WTC11 (cell line): ENCODE measurements around the gene AAGAB. TPM values are rescaled to one million over a fixed set of nuclear protein-coding genes. Genes with fewer than 3 reads are reported as not detected.

Experiments
- ATAC-seq: fragments of 200-7000 bp; cut with Tn5 transposase; 2 replicates; pipeline ENCODE4 v1.10.0; 2021; ENCODE audit warnings: mild to moderate bottlenecking, moderate library complexity
- CTCF ChIA-PET: fragments of 300-600 bp; sonication (Branson Sonifier 250); formaldehyde crosslinking; loops from one replicate; lab custom pipeline; 2021; ENCODE audit warnings: antibody characterized with exemption; lab: Charles Lee
- POLR2A ChIA-PET: fragments of 350-600 bp; sonication (Branson Sonifier 250); formaldehyde crosslinking; loops from one replicate; lab custom pipeline; 2021; ENCODE audit warnings: antibody characterized with exemption; lab: Charles Lee
- DNase-seq: peaks from one replicate; pipeline ENCODE4 v3.0.0; 2021; ENCODE audit warnings: low spot score
- H3K27ac Mint-ChIP-seq: 2 replicates; pipeline ENCODE4 v1.8.0; 2021; ENCODE audit warnings: mixed read lengths
- H3K27me3 Mint-ChIP-seq: 2 replicates; pipeline ENCODE4 v1.8.0; 2021; ENCODE audit warnings: low read depth, mild to moderate bottlenecking, moderate library complexity, mixed read lengths
- H3K36me3 Mint-ChIP-seq: 2 replicates; pipeline ENCODE4 v1.8.0; 2021; ENCODE audit warnings: mixed read lengths
- H3K4me1 Mint-ChIP-seq: 2 replicates; pipeline ENCODE4 v1.8.0; 2022; ENCODE audit warnings: mixed read lengths
- H3K4me3 Mint-ChIP-seq: 2 replicates; pipeline ENCODE4 v1.8.0; 2021; ENCODE audit warnings: mild to moderate bottlenecking, moderate library complexity, mixed read lengths
- H3K9me3 Mint-ChIP-seq: 2 replicates; pipeline ENCODE4 v1.8.0; 2021; ENCODE audit warnings: mixed read lengths
- ARID4B ChIP-seq: sonication (generic); formaldehyde crosslinking; IDR thresholded peaks from 2 replicates; pipeline ENCODE4 v1.8.0; 2023; ENCODE audit warnings: missing genetic modification reagents, mild to moderate bottlenecking, borderline replicate concordance
- CDX4 ChIP-seq: fragments of 250-450 bp; sonication (Bioruptor Pico); IDR thresholded peaks from 2 replicates; pipeline ENCODE4 v1.9.0; 2021; ENCODE audit warnings: moderate library complexity, mild to moderate bottlenecking, inconsistent platforms, borderline replicate concordance
- E2F5 ChIP-seq: sonication (generic); formaldehyde crosslinking; IDR thresholded peaks from 2 replicates; pipeline ENCODE4 v1.8.1; 2022; ENCODE audit warnings: mild to moderate bottlenecking, moderate library complexity, missing genetic modification reagents
- ELF4 ChIP-seq: sonication (generic); formaldehyde crosslinking; IDR thresholded peaks from 2 replicates; pipeline ENCODE4 v1.8.1; 2022; ENCODE audit warnings: low read depth, mild to moderate bottlenecking, moderate library complexity, missing genetic modification reagents
- GRHL2 ChIP-seq: fragments of 250-450 bp; sonication (Bioruptor Pico); IDR thresholded peaks from 2 replicates; pipeline ENCODE4 v1.8.0; 2022; ENCODE audit warnings: mild to moderate bottlenecking, moderate library complexity; ENCODE audit not compliant: insufficient replicate concordance, severe bottlenecking
- IRF1 ChIP-seq: sonication (generic); formaldehyde crosslinking; IDR thresholded peaks from 2 replicates; pipeline ENCODE4 v1.8.0; 2023; ENCODE audit warnings: missing genetic modification reagents
- KAT7 ChIP-seq: sonication (generic); formaldehyde crosslinking; IDR thresholded peaks from 2 replicates; pipeline ENCODE4 v1.8.1; 2023; ENCODE audit warnings: missing genetic modification reagents, mild to moderate bottlenecking, borderline replicate concordance
- NR1H2 ChIP-seq: sonication (generic); formaldehyde crosslinking; IDR thresholded peaks from 2 replicates; pipeline ENCODE4 v1.9.0; 2021; ENCODE audit warnings: mild to moderate bottlenecking, moderate library complexity, missing genetic modification reagents
- NR2C2 ChIP-seq: sonication (generic); formaldehyde crosslinking; IDR thresholded peaks from 2 replicates; pipeline ENCODE4 v1.8.0; 2022; ENCODE audit warnings: mild to moderate bottlenecking, missing genetic modification reagents
- PRDM15 ChIP-seq: sonication (generic); formaldehyde crosslinking; IDR thresholded peaks from 2 replicates; pipeline ENCODE4 v1.8.0; 2022; ENCODE audit warnings: missing genetic modification reagents
- PREB ChIP-seq: sonication (generic); formaldehyde crosslinking; IDR thresholded peaks from 2 replicates; pipeline ENCODE4 v1.8.1; 2022; ENCODE audit warnings: mild to moderate bottlenecking, missing genetic modification reagents, moderate library complexity, borderline replicate concordance
- ZMAT4 ChIP-seq: fragments of 250-450 bp; sonication (Bioruptor Pico); IDR thresholded peaks from 2 replicates; pipeline ENCODE4 v1.9.0; 2021; ENCODE audit warnings: mild to moderate bottlenecking
- ZNF121 ChIP-seq: sonication (generic); formaldehyde crosslinking; IDR thresholded peaks from 2 replicates; pipeline ENCODE4 v1.8.0; 2023; ENCODE audit warnings: missing genetic modification reagents
- ZNF232 ChIP-seq: sonication (generic); formaldehyde crosslinking; IDR thresholded peaks from 2 replicates; pipeline ENCODE4 v1.8.0; 2022; ENCODE audit warnings: mild to moderate bottlenecking, missing genetic modification reagents
- ZNF263 ChIP-seq: sonication (generic); formaldehyde crosslinking; IDR thresholded peaks from 2 replicates; pipeline ENCODE4 v1.8.1; 2022; ENCODE audit warnings: low read depth, mild to moderate bottlenecking, moderate library complexity, missing genetic modification reagents
- ZNF532 ChIP-seq: fragments of 250-450 bp; sonication (Bioruptor Pico); IDR thresholded peaks from 2 replicates; pipeline ENCODE4 v1.9.0; 2021; ENCODE audit warnings: mild to moderate bottlenecking, borderline replicate concordance
- total RNA-seq: library from RNA; stranded (reverse); gene quantifications from 3 replicates; pipeline ENCODE4 v1.2.3, GENCODE V29; 2021

The AAGAB gene
- total RNA-seq, 1 experiment from 2014 or later = 41.7 TPM

- TF ChIP-seq PRDM15 (CRISPR knock-in tag) = no peak
- TF ChIP-seq PREB (CRISPR knock-in tag) = no peak
- no peak for TF ChIP-seq ZNF263 (CRISPR knock-in tag)
- TF ChIP-seq NR2C2 (CRISPR knock-in tag) = no peak
Measured at GRCh38 chr15:67179411-67179995, 75.0 kb downstream of the AAGAB start (continued).

- no peak for TF ChIP-seq ZNF121
- TF ChIP-seq IRF1 = no peak
- no peak for TF ChIP-seq E2F5 (CRISPR knock-in tag)
- no peak for TF ChIP-seq ZNF232 (CRISPR knock-in tag)
- no peak for TF ChIP-seq CDX4 (CRISPR knock-in tag)
- no peak for TF ChIP-seq GRHL2 (CRISPR knock-in tag)
- no peak for TF ChIP-seq ARID4B (CRISPR knock-in tag)
- no peak for TF ChIP-seq ELF4 (CRISPR knock-in tag)
- TF ChIP-seq ZNF532 (CRISPR knock-in tag) = no peak
- no peak for TF ChIP-seq NR1H2 (CRISPR knock-in tag)
- TF ChIP-seq ZMAT4 (CRISPR knock-in tag) = no peak
- TF ChIP-seq KAT7 (CRISPR knock-in tag) = no peak
- H3K9me3 Mint-ChIP-seq = no peaks in the 10 kb centered on the region
- H3K36me3 Mint-ChIP-seq = peaks cover 5% of the 10 kb centered on the region; the same call in 1 of the 2 replicates
- ATAC-seq = no peak
- H3K27ac Mint-ChIP-seq = peak overlapping the region; percentile 15; the same call in 1 of the 2 replicates
- H3K4me3 Mint-ChIP-seq = no peak overlapping the region
- H3K4me1 Mint-ChIP-seq = peaks cover 32% of the 10 kb centered on the region
- CTCF ChIA-PET = no interaction called here
- POLR2A ChIA-PET = no interaction called here
- no peak for DNase-seq
- no peaks in the 10 kb centered on the region for H3K27me3 Mint-ChIP-seq
Measured at GRCh38 chr15:67178569-67179210, 75.8 kb downstream of the AAGAB start.
